A549 treated with DMSO at 1 μM for 4 hours (cell line): ENCODE results near the gene EDEM1. TPM values are rescaled to one million over a fixed set of nuclear protein-coding genes. Genes with fewer than 3 reads are reported as not detected.

Experiments
- total RNA-seq: library from RNA; stranded (reverse); fragments of 200-300 nt; extraction: Qiagen RNA extraction; gene quantifications from 5 replicates; pipeline ENCODE4 v1.2.3, GENCODE V29; 2022; ENCODE audit warnings: low read depth

EDEM1 gene
- 18.3 to 23.3 TPM (median 20.8 TPM) in 5 replicates for total RNA-seq

DNA sequence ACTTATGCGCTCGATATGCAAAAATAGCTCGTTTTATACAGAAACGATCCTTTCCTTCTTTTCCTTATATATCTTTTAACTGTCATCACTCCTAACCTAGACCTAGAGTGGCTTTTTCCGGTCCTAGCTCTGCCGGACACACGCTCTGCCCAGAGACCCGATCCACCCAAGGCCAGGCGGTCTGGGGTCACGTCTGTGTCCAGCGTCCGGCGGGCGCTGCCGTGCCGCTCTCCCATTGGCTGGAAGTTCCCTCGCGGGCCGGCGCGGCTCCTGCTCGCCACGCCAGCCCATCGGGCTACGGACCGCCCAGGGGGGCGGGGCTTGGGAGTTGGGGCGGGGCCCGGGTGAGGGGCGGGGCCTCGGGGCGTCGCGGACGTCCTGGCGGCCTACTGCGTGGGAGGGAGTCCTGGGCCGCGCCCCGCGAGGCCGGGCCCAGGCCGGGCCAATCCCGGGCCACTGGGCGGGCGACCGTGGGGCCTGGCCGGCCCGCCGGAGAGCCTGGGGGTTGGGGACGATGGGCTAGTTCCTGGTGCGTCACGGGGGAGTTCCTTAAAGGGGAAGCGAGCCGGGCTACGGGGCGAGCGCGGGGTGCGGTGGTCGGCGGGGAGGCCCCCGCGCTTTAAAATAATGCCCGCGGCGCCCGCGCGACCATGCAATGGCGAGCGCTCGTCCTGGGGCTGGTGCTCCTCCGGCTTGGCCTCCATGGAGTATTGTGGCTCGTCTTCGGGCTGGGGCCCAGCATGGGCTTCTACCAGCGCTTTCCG lies at the start of gene EDEM1:
EDEM1 (plus strand) TSS at position 552 of the 764 bp plus-strand sequence; CDS start at position 651, 99 bp downstream.

Other genes with a start within 250 kb of the EDEM1 start
- gene BHLHE40, start 208.3 kb upstream of the EDEM1 start, total RNA-seq: 99.8 to 115 TPM (median 111 TPM) in 5 replicates
- gene ARL8B, start 65.4 kb upstream of the EDEM1 start, total RNA-seq: 59.3 to 77.6 TPM (median 72.2 TPM) in 5 replicates